ENCODE measurements around the gene FAM3C. TPM values are rescaled to one million over a fixed set of nuclear protein-coding genes. Genes with fewer than 3 reads are reported as not detected.
A peak's percentile ranks its signal among the peaks of the same experiment; 100 is the strongest.

Gene FAM3C
- total RNA-seq, 1 experiment from 2014 or later: 14.1 TPM

DNA sequence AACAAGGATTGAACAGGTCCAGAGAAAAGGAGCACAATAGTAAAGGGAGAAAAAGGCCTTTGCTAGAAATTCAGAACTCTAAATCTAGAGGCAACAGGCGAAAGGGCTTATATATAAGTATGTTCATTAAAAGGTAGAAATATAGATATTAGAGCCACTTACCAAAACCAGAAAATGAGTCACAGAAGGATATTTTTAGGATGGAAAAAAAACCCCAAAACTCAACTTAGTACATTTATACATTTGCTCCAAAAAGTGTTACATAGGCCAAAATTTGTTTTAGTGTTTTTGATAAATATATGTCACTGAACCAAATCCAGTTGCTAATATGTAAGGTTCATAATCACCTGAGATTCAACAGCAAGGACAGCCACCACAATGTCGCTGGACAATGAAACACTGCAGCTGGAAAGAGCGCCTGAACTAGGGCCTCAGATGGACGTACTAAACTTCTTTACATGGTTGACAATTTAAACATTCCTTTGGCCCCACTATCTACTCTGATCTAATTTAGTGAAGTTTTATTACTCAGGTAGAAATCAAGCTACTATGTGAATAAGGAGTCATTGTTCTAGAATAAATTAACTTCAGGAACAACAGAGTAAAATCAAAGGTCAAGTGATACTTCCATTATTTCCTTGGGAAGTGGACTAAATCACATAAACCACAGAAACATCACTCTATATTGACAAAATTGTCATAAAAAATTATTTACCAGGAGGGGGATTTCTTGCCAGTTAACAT lies 10.9 kb downstream of the FAM3C start:
- in situ Hi-C loops (cut with HindIII; ENCODE audit: low sequenced_read_pairs): no loop called here
- DNase-seq (ENCODE audit: low spot score): no peak

DNA sequence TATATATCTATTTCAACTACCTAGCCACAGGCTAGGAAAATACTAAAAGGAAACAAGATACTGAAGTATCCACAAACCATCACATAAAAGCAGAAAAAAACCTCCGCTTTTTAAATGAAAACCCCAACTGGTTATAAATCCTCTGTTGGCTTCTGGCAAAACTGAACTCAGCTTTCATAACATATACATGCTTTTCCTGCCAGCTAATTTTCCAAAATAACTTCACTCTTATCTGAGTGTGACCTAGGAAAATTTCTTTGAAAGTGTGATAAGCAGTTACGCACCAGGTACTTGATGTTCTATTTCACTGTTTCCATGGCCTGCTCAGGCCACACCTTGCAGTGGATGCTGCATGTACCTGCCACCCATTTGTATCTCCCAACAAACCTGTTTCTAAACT lies 11.8 kb downstream of the FAM3C start:
- no peak for DNase-seq (ENCODE audit: low spot score)
- in situ Hi-C loops (cut with HindIII; ENCODE audit: low sequenced_read_pairs): no loop called here

DNA sequence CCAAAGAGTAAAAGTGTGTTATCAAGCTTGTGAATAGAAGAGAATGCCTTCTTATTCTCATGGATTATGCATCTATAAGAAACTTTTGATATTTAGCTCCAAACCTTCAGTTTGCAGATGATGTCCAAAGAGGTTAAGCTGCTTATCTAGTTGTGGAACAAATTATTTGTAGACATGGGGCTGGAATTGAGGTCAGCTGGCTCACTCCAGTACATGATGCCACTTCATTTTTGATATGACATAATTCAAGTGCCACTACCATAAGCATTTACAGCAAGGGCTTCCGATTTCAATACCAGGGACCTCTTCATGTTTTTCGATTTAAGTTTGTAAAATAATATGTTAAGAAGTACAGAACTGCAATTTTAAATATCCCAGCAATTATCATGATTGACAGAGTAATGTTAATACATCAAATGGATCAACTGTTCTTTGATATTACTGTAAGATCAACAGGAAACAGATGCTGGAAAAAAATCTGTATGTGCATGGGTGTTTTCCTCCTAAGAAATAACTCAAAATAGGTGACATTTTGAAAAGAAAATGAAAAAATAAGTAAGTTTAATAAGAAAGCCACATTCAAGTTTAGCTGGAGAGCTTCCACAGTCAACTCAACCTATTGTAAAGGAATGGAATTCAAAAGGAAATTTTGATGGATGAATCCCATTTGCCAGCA lies 12.7 kb downstream of the FAM3C start:
- no peak for DNase-seq (ENCODE audit: low spot score)
- in situ Hi-C loops (cut with HindIII; ENCODE audit: low sequenced_read_pairs): no loop called here

DNA sequence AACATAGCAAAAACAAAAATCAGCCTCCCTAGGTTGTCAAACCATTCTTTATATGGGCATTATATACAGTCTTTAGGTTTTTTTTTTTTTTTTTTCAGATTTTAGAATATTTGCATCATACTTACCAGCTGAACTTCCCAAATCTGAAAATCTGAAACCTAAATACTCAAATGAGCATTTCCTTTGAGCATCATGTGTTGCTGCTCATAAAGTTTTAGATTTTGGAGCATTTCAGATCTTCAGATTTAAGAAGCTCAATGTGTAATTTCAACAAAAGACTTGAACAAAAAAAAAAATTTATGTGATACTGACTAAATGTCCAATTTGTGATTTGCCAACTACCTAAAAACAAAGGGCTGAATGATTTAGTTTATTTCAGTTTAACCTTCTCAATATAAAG lies 13.6 kb downstream of the FAM3C start:
- DNase-seq (ENCODE audit: low spot score): no peak
- in situ Hi-C loops (cut with HindIII; ENCODE audit: low sequenced_read_pairs): no loop called here

DNA sequence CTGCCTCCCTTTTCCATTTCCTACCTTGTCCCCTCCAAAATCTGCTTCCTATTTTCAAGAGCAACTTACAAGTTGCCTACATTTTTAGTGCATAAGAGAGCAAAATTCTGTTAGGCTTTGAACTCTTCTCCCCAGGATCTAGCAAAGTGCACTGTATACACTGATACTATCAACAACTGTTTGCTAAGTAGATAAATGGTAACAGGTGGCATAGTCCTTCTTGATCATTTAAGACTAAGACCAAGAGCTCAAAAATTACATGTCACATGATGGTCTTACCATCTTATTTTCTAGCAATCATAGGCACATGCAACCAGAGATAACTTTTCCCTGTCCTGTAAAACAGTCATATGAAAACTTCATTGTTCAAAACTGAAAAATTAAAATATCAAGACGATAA lies 16.2 kb downstream of the FAM3C start:
- DNase-seq (ENCODE audit: low spot score): no peak
- in situ Hi-C loops (cut with HindIII; ENCODE audit: low sequenced_read_pairs): no loop called here

DNA sequence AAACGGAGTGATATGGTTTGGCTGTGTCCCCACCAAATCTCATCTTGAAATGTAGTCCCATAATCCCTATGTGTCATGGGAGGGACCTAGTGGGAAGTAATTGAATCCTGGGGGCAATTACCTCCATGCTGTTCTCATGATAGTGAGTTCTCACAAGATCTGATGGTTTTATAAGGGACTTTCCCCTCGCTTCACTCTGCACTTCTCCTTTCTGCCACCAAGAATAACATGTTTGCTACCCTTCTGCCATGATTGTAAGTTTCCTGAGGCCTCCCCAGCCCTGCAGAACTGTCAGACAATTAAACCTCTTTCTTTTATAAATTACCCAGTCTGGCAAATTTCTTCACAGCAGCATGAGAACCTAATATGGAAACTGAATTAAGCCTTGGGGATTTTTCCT lies 19.1 kb downstream of the FAM3C start:
- DNase-seq (ENCODE audit: low spot score): no peak
- in situ Hi-C loops (cut with HindIII; ENCODE audit: low sequenced_read_pairs): no loop called here

DNA sequence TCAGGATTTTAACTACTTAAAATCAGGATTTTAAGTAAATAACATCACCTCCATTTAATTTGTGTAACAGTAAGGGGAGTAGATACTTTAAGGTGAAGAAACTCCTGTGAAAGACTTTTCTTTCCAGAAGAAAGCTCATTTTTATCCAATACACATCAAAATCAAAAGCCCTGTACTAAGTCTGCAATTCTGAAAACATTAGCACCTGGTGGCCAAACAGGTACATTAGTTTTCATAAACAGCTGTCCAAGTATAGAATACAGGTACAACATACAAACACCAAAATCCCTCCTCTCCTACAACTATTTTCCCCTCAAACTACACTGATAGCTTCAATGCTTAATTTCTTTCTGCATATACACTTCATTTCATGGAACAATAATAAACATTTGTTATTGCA lies 22.9 kb downstream of the FAM3C start:
- DNase-seq (ENCODE audit: low spot score): no peak
- in situ Hi-C loops (cut with HindIII; ENCODE audit: low sequenced_read_pairs): no loop called here

DNA sequence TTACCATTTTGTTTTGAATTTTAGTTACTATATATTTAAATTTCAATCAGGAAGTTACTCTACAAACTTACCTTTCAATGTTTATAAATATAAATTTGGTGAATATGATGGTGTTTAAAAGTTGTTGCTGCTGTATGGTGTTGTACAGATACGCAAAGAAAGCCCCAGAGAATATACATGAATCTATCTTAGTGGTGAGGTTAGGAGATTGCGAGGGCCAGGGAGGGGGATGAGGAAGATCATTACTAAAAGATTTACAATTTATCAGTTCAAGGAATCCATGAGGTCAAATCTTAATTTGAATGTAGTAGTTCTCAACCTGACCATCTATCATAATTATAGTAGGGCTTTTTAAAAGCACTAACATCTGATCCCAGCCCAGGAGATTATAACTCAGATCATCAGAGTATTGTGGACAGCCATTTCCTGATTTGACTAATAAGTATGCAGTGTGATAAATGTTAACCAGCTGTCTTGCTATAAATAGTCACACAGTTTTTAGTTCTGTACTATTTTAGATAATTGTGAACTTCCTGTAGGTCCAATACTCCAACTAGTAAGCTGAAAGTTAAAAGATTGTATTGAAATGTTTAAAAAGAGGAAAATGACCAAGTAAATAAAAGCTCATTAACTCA lies 23.6 kb downstream of the FAM3C start:
- in situ Hi-C loops (cut with HindIII; ENCODE audit: low sequenced_read_pairs): no loop called here
- DNase-seq (ENCODE audit: low spot score): no peak

DNA sequence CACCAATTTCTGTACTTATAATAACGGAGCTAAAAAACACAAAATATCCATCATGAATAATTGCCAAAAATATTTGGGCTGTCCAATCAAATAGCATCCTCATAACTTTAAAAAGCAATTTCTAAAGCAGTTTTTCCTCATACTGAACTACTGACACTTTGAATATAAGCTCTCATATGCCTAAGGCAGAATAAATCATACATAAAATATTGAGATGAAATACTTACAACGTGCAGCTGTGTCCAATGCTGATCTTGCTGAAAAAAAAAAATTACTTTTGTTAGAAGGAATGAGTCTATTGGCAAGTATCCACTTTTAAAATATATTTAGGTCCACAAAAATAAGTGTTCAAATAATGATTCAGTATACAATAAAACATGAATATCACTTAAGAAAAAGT lies 24.2 kb downstream of the FAM3C start:
- in situ Hi-C loops (cut with HindIII; ENCODE audit: low sequenced_read_pairs): no loop called here
- DNase-seq (ENCODE audit: low spot score): no peak

DNA sequence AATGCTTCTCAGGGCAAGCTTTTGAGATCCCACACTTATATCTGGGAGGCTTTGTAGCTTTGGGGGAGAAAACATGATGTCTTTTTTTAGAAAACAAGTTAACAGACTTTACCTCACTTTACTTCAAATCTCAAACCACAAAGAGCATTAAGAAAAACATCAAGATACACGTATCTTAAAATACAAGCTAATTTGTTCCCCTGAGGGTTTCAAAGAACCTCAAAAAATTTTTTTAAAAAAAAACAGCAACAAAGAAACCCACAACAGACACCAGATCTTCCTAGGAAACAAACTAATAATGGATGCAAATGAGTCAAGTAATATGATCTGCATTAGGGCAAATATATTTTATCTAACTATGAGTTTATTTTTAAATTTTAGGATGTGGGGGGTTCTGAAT lies 24.7 kb downstream of the FAM3C start:
- in situ Hi-C loops (cut with HindIII; ENCODE audit: low sequenced_read_pairs): no loop called here

DNA sequence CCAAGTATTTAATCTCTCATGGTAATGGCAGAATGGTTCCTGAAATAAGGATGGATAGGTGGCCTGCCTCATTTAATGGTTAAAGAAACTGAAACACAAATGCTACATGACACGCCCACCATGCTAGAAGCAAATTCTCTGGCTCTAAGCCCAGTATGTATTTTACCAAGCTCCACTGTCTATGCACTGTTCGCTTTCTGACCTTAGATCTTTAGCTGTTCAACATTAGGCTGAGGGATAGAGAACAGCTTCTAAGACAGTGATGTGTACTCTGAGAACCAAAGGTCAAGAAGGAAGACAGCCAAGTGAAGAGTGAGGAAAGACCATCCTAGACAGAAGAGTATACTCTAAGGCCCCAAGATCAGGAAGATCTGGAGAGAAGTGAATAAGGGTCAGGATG lies 26.6 kb downstream of the FAM3C start:
- in situ Hi-C loops (cut with HindIII; ENCODE audit: low sequenced_read_pairs): no loop called here
- DNase-seq (ENCODE audit: low spot score): no peak

More for the DNA sequence above, 24.7 kb downstream of the FAM3C start:
- no peak for DNase-seq (ENCODE audit: low spot score)

DNA sequence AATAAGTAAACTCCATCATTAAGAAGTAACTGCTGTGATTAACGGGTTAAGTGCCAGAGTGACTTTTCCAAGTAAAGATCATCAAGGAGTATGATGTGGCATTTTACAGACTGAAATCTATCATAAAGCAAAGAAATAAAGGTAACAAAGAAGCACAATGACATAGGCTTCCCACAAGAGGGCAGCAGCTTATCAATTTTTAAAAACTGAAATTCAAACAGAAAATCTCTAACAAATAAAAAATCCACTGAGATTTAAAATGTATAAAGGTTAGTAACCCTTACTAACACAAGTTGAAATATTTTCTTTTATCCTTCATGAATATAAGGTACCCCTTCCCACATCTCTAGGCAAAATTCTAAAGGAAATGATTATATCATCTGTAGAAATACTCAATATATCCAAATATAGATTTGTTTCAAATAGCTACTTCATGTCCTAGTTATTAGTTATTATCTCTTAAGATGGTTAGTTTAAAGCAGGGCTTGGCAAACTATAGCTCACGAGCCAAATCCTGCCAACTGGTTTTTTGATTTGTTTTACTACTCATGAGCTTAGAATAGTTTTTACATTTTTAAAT lies 29.2 kb downstream of the FAM3C start:
- in situ Hi-C loops (cut with HindIII; ENCODE audit: low sequenced_read_pairs): no loop called here

DNA sequence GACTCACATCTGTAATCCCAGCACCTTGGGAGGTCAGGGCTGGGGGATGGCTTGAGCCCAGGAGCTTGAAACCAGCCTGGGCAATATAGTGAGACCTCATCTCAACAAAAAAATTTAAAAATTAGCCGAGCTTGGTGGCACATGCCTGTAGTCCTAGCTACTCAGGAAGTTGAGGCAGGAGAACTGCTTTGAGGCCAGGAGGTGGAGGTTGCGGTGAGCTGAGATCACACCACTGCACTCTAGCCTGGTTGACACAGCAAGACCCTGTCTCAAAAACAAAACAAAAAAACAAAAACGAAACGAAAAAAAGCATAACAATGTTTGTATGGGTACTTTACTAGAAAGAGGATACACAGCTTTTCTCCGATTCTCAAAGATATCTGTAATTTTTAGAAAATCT lies 35.5 kb downstream of the FAM3C start:
- DNase-seq (ENCODE audit: low spot score): no peak
- in situ Hi-C loops (cut with HindIII; ENCODE audit: low sequenced_read_pairs): no loop called here

More for the DNA sequence above, 29.2 kb downstream of the FAM3C start:
- peak; percentile 67 for DNase-seq (ENCODE audit: low spot score)

DNA sequence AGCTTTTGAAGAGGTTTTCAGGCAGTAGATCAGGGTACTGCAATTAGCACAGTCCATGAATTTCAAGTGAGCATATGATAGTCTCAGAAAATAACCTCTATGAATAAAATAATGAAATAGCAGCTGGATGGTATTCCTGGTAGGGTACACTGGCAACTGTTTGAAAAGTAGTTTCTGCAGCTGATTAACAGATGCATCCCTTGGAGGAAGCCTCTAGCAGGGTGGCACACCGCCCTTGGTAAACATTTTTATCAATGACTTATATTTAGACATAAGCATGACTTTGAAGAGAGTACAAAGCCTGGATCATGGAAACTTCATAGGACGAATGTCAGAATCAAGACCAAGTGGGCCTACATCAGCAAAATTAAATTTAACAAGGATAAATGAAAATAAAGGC lies 40.5 kb downstream of the FAM3C start:
- in situ Hi-C loops (cut with HindIII; ENCODE audit: low sequenced_read_pairs): no loop called here
- no peak for DNase-seq (ENCODE audit: low spot score)

DNA sequence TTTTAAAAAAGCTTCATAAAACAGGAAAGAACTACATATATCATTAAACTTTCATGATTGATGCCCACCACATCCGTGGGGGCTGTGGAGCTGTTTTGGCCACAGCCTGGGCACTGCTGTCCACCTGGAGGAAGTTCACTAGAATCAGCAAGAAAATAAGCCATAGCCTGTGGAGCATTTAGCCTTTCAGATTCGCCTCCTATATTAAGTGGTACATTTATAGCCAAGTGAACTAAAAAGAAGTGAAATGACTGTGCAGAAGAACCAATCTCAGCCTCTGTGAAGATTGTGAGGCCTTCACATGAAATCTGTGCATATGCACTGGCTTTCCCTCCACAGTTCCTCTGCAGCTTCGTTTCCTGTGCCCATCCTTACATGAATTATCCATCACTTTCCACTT lies 43.8 kb downstream of the FAM3C start:
- in situ Hi-C loops (cut with HindIII; ENCODE audit: low sequenced_read_pairs): no loop called here

DNA sequence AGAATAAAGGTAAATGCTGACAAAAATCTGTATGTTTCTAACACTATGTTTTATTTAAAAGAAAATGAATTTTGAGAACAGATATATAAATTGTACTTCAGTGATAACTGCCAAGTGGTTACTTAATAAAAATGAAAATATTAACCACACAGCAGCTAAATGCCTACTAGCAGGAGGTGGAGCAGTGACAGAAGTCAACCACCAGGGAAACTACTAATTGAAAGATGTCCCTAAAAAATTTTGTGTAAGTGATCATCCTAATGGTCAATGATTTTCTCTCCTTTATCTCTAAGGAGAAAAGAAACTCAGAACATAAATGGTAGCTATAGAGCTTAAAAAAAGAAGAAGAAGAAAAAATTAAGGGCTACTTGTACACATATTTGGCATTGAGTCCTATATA lies 44.4 kb downstream of the FAM3C start:
- in situ Hi-C loops (cut with HindIII; ENCODE audit: low sequenced_read_pairs): no loop called here
- no peak for DNase-seq (ENCODE audit: low spot score)

More for the DNA sequence above, 43.8 kb downstream of the FAM3C start:
- no peak for DNase-seq (ENCODE audit: low spot score)

DNA sequence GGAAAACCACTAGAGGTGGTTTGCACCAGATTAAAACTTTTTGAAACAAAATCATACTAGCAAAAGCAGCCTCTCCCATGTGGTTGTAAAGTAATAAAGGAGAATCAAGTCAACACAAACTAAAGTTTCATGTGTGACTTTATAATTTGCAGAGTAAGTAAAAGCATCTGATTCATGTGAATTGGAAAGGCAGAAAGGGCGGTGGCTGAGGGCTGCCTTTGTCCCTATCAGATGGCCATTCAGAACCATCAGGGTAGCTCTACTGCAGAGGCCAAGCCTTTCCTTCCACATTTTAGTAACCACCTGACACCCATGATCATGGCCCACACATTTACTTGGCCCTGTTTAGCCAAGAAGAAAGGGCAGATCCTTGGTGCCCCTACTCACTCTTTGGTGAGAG lies 51.6 kb downstream of the FAM3C start:
- in situ Hi-C loops (cut with HindIII; ENCODE audit: low sequenced_read_pairs): no loop called here

DNA sequence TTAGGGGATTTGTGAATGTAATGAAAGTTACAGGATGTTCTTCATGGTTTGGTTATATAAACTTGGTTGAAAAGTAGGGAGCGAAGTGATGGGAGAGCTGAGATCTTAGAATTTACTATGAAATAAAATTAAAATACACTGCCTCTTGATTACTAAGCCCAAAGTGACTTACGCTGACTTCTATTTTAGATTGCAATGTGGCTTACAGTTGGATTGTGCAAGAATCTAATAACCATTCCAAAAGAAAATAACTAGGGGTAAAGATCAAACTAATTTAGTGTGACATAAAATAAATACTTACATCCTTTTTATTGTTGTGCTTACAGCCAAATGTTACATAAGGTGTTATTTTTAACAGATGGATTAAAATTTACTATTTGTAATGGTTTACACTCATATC lies 52.0 kb downstream of the FAM3C start:
- DNase-seq (ENCODE audit: low spot score): no peak
- in situ Hi-C loops (cut with HindIII; ENCODE audit: low sequenced_read_pairs): no loop called here

More for the DNA sequence above, 51.6 kb downstream of the FAM3C start:
- no peak for DNase-seq (ENCODE audit: low spot score)

DNA sequence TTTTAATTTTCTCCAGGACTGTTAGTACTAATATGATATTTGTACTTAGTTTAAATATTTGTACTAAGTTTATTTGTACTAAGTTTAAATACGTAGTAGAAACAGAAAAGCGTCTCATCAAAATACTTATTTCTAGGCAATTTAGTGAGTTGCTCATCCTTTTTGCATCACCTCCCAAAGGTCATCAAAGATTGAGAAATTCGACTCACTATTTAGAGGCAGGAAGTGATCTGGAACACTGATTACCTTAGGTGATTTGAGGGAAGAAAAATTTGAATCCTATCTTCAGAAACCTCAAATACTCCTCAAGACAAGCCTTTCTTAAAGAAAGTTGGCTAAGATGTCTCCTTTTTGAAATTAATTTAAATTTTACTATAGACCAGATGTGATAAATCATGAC lies 52.8 kb downstream of the FAM3C start:
- in situ Hi-C loops (cut with HindIII; ENCODE audit: low sequenced_read_pairs): no loop called here
- no peak for DNase-seq (ENCODE audit: low spot score)

DNA sequence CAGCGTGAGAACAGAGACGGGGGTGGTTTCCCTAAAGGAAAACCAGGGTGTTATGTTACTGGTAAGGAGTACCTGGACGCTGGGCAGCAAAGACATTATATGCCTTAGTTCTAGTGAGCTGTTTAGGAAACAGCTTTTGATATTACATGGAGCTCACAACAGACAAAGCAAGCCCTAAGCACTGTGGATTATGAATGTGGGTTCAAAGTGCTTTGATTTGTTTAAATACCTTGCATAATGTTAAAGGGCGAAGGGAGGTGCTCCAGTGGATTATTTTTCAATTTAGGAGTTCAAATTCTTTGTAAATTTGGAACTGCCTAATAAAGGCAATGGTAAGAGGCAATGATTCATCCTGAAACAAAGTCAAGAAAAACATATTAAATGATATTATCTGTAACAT lies 53.5 kb downstream of the FAM3C start:
- in situ Hi-C loops (cut with HindIII; ENCODE audit: low sequenced_read_pairs): no loop called here
- no peak for DNase-seq (ENCODE audit: low spot score)
